AG04449 (cell line): ENCODE measurements around the gene MAP3K8.
"Not testable (repeated sequence)": the region's sequence is repeated elsewhere in the genome, so short reads cannot be mapped to it uniquely, and the experiment has no call there.

ENCODE experiments used
- CTCF ChIA-PET: fragments of 350-600 bp; formaldehyde crosslinking; extraction: SDS; loops from one replicate; lab custom pipeline; 2021; ENCODE audit warnings: antibody characterized with exemption; lab: Yijun Ruan, JAX
- POLR2A ChIA-PET: fragments of 400-600, 350-600 bp; formaldehyde crosslinking; extraction: SDS; loops from one replicate; lab custom pipeline; 2020; ENCODE audit warnings: antibody characterized with exemption, inconsistent platforms; lab: Yijun Ruan, JAX
- DNase-seq: peaks from one replicate; pipeline ENCODE4 v3.0.0-alpha.2; 2010; ENCODE audit warnings: low read depth, low spot score
- H3K4me3 ChIP-seq: 2 replicates; pipeline ENCODE4 v1.5.1; 2011; ENCODE audit warnings: low read depth, mild to moderate bottlenecking, control low read depth, low read length
- TF ChIP-seq, protein P1 (sequence below): IDR thresholded peaks from one replicate; pipeline ENCODE4 v1.5.1; 2011; ENCODE audit warnings: mild to moderate bottlenecking, moderate library complexity, low read length, control low read depth, inconsistent platforms; ENCODE audit not compliant: insufficient read depth; ENCODE audit errors: missing control alignments

The MAP3K8 gene

GRCh38 chr10:30415593-30415992, 18.4 kb upstream of the MAP3K8 start:
- TF ChIP-seq, protein P1, sequence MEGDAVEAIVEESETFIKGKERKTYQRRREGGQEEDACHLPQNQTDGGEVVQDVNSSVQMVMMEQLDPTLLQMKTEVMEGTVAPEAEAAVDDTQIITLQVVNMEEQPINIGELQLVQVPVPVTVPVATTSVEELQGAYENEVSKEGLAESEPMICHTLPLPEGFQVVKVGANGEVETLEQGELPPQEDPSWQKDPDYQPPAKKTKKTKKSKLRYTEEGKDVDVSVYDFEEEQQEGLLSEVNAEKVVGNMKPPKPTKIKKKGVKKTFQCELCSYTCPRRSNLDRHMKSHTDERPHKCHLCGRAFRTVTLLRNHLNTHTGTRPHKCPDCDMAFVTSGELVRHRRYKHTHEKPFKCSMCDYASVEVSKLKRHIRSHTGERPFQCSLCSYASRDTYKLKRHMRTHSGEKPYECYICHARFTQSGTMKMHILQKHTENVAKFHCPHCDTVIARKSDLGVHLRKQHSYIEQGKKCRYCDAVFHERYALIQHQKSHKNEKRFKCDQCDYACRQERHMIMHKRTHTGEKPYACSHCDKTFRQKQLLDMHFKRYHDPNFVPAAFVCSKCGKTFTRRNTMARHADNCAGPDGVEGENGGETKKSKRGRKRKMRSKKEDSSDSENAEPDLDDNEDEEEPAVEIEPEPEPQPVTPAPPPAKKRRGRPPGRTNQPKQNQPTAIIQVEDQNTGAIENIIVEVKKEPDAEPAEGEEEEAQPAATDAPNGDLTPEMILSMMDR, result no peak
- ChIA-PET POLR2A (no interaction called here), CTCF (interaction anchor here (1.0 to 3.8 kb wide), 6 partner anchors 23 to 175 kb away, joined by 3 to 33 read pairs (median 12); no protein-coding TSS in a partner anchor)
- DNase-seq, result no peak
- H3K4me3 ChIP-seq, result no peak overlapping the region

DNA sequence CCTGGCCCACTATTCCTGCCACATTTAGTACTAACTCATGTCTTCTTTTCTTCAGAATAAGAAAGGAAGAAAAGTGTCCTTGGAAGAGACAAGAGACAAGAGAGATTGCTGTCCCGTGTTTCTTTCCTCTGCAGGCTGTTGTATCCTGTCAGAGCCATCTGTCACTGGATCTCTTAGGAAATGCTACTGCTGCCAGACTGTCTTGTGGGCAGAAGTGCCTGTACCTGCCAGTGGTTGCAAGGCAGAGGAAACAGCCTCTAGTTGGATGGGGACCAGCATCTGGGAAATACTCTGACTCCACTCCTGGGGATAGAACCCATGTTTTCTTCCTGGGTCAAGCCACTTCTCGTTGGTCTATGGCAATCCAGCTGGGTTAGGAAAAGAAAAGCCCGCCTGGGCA, 16.7 kb upstream of the MAP3K8 start:
- ChIA-PET CTCF (interaction anchor here (1.1 to 3.8 kb wide), 2 partner anchors 20 to 173 kb away, joined by 5 to 28 read pairs; no protein-coding TSS in a partner anchor), POLR2A (no interaction called here)
- TF ChIP-seq, protein P1, result no peak
- no peak overlapping the region for H3K4me3 ChIP-seq
- no peak for DNase-seq

DNA sequence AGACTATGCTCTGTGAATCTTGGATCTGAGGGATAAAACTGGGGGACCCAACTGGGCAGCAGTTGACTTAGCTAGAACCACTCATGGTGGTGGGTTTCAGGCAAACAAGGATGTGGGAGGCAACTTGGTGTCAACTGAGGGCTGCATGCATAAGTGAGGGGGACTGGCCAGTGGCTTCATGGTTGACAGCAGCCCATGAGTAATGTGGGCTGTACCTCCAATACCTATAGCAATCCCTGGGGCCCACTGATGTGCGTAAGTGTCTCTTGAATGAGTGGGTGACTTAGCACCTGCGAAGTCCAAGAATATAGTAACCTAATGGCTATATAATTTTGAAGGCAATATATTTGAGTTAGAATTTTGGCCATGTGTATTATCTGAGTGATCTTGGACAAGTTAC, 13.7 kb upstream of the MAP3K8 start:
- POLR2A ChIA-PET, result no interaction called here
- no peak for DNase-seq
- CTCF ChIA-PET, result interaction anchor here (1.4 to 4.7 kb wide), 3 partner anchors 12 to 170 kb away, joined by 3 to 20 read pairs (median 15); no protein-coding TSS in a partner anchor
- no peak overlapping the region for H3K4me3 ChIP-seq
- TF ChIP-seq, protein P1, result no peak

DNA sequence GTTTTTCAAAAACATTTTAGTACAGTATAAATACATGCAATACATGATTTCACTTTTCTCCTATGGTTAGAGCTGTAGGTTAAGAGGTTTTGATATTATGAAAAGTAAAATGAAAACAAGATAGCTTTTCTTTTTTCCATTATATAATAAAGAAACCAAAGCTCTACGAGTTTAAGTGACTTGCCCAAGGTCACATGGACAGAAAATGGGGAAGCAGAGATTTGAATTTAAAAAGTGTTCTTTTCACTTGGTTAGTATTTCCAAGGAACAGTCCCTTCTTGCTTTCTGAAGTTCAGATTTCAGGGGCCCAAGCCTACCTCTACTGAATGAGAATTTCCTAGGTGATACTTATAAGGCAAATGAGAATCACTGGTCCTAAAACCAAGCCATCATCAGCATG, 13.2 kb upstream of the MAP3K8 start:
- no peak overlapping the region for H3K4me3 ChIP-seq
- ChIA-PET POLR2A (no interaction called here), CTCF (interaction anchor here (1.4 to 4.7 kb wide), 3 partner anchors 12 to 170 kb away, joined by 3 to 20 read pairs (median 15); no protein-coding TSS in a partner anchor)
- TF ChIP-seq, protein P1, result no peak
- no peak for DNase-seq

DNA sequence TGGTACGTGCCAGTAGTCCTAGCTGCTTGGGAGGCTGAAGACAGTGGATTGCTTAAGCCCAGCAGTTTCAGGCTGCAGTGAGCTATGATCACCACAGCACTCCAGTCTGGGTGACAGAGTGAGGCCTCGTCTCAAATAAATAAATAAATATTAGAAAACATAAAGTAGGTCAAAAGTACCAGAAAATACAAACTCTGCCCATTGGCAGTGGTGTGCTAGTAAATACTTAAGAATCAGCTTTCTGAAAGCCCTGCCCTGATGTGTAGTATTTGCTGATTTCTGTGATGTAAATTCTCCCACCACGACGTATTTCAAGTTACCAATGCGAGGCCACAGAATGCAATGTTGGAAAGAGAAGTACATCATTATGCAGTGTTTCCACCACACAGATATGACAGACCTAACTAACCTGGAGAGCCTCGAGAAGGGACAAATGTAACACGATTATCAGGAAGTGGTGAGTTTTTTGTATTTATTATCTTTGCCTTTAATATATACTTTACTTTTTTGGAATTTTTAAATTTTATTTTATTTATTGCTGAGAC, 11.8 kb upstream of the MAP3K8 start:
- no peak overlapping the region for H3K4me3 ChIP-seq
- CTCF ChIA-PET, result interaction anchor here (0.8 to 4.7 kb wide), 5 partner anchors 9 to 218 kb away, joined by 3 to 20 read pairs (median 3); no protein-coding TSS in a partner anchor
- TF ChIP-seq, protein P1, result no peak
- DNase-seq, result no peak
- POLR2A ChIA-PET, result no interaction called here

DNA sequence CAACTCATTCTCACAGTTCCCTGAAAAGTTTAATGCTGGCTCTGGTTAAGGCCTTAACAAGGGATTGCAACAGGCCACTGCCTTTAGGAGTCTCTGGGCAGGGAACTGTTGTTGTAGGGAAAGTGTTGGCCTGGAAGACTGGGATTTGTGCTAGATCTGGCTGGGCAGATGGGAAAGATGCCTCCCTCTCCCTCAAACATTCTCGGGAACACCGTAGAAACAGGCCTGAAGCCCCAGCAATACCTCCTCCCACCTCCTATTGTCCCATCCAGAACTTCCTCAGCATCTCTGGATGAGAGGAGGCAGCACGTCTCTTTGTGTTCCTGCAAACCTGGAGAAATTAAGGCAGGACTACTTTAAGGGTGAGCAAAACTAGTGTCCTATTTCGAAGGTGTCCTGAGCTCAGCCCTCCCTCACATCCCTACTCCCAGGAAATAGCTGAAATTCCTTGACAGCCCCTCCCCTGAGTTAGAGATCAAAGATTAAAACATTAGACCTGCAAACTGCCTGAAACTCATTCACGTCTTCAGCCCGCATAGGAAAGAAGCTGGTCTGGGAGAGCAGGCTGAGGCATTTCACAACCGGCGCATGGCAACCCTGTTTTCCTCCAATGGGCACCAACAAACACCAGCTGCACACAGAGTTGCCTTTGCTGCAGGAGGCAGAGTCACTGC, 10.9 kb upstream of the MAP3K8 start:
- no peak overlapping the region for H3K4me3 ChIP-seq
- ChIA-PET CTCF (interaction anchor here (0.8 to 4.7 kb wide), 6 partner anchors 10 to 425 kb away, joined by 3 to 20 read pairs (median 5); no protein-coding TSS in a partner anchor), POLR2A (interaction anchor here (1.6 kb wide), 1 partner anchor 10 kb away, joined by 4 read pairs; the partner anchor contains the start of gene MAP3K8)
- TF ChIP-seq, protein P1, result no peak
- no peak for DNase-seq

DNA sequence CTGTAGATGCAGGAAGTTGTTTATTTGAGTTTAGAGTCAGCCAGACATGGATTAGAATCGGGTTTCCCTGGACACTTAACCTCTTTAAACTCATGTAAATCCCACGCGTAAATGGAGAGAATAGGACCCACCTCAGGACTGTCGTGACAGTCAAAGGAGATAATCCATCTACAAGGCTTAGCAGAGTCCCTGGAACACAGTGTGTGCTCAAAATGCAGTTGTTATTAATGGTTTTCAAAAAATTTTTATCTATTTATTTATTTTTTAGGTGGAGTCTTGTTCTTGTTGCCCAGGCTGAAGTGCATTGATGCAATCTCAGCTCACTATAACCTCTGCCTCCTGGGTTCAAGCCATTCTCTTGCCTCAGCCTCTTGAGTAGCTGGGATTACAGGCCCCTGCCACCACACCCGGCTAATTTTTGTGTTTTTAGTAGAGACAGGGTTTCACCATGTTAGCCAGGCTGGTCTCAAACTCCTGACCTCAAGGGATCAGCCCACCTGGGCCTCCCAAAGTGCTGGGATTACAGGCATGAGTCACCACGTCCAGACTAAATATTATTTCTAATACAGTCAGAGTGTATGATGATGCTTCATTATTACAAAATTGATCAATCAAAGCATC, 10.2 kb upstream of the MAP3K8 start:
- not testable (repeated sequence) for H3K4me3 ChIP-seq
- POLR2A ChIA-PET, result interaction anchor here (1.6 kb wide), 1 partner anchor 10 kb away, joined by 4 read pairs; the partner anchor contains the start of gene MAP3K8

More for the DNA sequence above, 10.2 kb upstream of the MAP3K8 start:
- CTCF ChIA-PET, result interaction anchor here (0.8 to 4.7 kb wide), 5 partner anchors 10 to 426 kb away, joined by 4 to 20 read pairs (median 6); no protein-coding TSS in a partner anchor
- not testable (repeated sequence) for DNase-seq
